SKM-1 (cell line): ENCODE measurements around the gene TRIM36.

ENCODE experiments used
- DNase-seq: peaks from one replicate; lab custom pipeline; 2025; ENCODE audit not compliant: unreplicated experiment; lab: John Stamatoyannopoulos, UW

Gene TRIM36

GRCh38 chr5:115079924-115080623 is 89.6 kb downstream of the TRIM36 start:
- no peak for DNase-seq
